K562 (cell line): ENCODE data around the gene C1orf167. TPM values are rescaled to one million over a fixed set of nuclear protein-coding genes. Genes with fewer than 3 reads are reported as not detected.

ENCODE experiments used
- CTBP1 ChIP-seq: fragments of 450-650 bp; IDR thresholded peaks from 2 replicates; pipeline ENCODE4 v1.6.1; 2016; ENCODE audit warnings: borderline replicate concordance
- DMBX1 ChIP-seq: fragments of 250-450 bp; sonication (Bioruptor Pico); IDR thresholded peaks from 2 replicates; pipeline ENCODE4 v1.8.0; 2022; ENCODE audit warnings: inconsistent platforms, mild to moderate bottlenecking, moderate library complexity, borderline replicate concordance
- ELF2 ChIP-seq: fragments of 250-450 bp; sonication (Bioruptor Pico); IDR thresholded peaks from 2 replicates; pipeline ENCODE4 v1.5.0; 2021; ENCODE audit warnings: mild to moderate bottlenecking
- HOXB6 ChIP-seq: fragments of 250-450 bp; sonication (Bioruptor Pico); IDR thresholded peaks from 2 replicates; pipeline ENCODE4 v1.5.1; 2022; ENCODE audit warnings: mild to moderate bottlenecking, borderline replicate concordance
- PML ChIP-seq: IDR thresholded peaks from 2 replicates; pipeline ENCODE4 v1.6.1; 2012; ENCODE audit warnings: low read length, inconsistent platforms
- REST ChIP-seq, 2 experiments: fragments of 450-650 bp; formaldehyde crosslinking in 1 of 2; IDR thresholded peaks; 2 replicates each; pipeline versions ENCODE4 v1.4.0 to v1.6.1; 2014 to 2020; ENCODE audit warnings: mild to moderate bottlenecking in 2 of 2, borderline replicate concordance in 1 of 2, low read depth in 1 of 2
- polyA plus RNA-seq, 8 experiments: library from polyadenylated mRNA; depleted of rRNA in 4 of 8; stranded (reverse) in 5 of 8; unstranded in 3 of 8; fragments of >200 nt; fragmentation: Nextera tagmentation in 2 of 8; fragmentation: Illumina TruSeq in 1 of 8; extraction: Ambion mirVana in 2 of 8; extraction: Trizol in 1 of 8; gene quantifications; 2 replicates each; pipeline versions ENCODE4 v1.2.1 to v1.2.3, GENCODE V29; 2011 to 2014; ENCODE audit warnings: inconsistent platforms in 1 of 8, missing spikeins in 1 of 8
- total RNA-seq, 7 experiments: library from RNA; depleted of rRNA in 6 of 7; stranded (reverse); fragments of >200 nt in 6 of 7; fragmentation: Illumina TruSeq in 2 of 7; extraction: Trizol in 2 of 7; gene quantifications; 2 replicates each; pipeline versions ENCODE4 v1.2.1 to v1.2.3, GENCODE V29; 2011 to 2021; ENCODE audit warnings: low replicate concordance in 1 of 7

The C1orf167 gene
- total and polyA plus RNA-seq, 9 of the 15 experiments (the other 6 are each of a cell fraction or from before 2014, with no cell fraction given): 0.22 to 0.86 (median 0.31) TPM; not detected in 2

- TF ChIP-seq HOXB6 (no peak), DMBX1 (no peak), REST (IDR thresholded peaks at IDR 0.05; ENCODE audit: borderline replicate concordance) (no peak), REST (CRISPR knock-in tag; IDR thresholded peaks at IDR 0.05; ENCODE audit: low read depth) (no peak), ELF2 (CRISPR knock-in tag) (no peak), CTBP1 (no peak), PML (no peak)
Measured at GRCh38 chr1:11721311-11721710, 40.7 kb upstream of the C1orf167 start (continued).
